HG03460 (cell line): ENCODE data around the gene ATP8B1.
"Not testable (repeated sequence)": the region's sequence is repeated elsewhere in the genome, so short reads cannot be mapped to it uniquely, and the experiment has no call there.

Experiments
- ATAC-seq: cut with Tn5 transposase; IDR thresholded peaks from one replicate; pipeline ENCODE4 v1.9.1; 2021; ENCODE audit not compliant: unreplicated experiment

The ATP8B1 gene

DNA sequence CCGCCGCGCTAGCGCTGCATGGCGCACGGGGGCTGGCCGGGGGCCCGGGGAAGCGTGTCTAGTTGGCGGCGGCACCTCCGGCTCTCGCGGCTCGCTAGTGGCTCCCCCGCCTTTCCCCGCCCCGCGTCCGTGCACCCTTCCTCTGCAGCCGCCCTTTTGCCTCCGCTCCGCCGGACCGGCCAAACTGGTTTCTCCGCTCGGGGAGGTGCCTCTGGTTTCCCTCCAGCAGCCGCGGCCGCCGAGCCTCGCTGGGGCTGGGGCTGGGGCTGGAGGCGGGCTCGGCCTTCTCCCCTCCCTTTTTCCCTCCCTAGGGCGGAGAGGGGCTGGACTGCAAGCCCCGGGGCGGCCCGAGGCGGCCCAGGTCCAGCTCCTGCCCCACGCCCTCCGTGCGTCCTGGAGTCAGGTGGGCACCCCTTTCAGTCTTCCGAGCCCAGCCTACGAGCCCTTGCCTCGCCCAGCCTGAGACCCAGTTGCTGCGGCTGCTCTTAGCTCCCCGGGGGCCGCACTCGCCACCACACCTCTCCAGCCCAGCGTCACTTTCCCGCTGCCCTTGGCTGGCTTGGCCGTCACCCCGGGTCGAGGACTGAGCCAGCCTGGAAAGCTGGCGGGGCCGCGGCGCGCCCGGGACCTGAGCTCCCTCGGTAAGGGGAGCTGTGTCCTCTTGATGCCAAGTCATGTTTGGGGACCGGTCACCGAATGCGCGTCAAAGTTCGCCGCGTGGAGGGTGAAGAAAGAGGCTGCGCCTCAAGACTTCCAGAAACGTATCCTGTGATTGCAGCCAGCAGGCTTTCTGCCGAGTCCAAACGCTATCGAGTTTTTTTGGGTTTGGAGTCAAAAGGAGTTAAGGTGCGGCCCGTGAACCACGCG is at the start of gene ATP8B1:
Gene ATP8B1 (minus strand): TSS at position 213 of the 867 bp plus-strand sequence. CDS start 71,508 bp downstream, outside the sequence.
- peak; percentile 46 for ATAC-seq

DNA sequence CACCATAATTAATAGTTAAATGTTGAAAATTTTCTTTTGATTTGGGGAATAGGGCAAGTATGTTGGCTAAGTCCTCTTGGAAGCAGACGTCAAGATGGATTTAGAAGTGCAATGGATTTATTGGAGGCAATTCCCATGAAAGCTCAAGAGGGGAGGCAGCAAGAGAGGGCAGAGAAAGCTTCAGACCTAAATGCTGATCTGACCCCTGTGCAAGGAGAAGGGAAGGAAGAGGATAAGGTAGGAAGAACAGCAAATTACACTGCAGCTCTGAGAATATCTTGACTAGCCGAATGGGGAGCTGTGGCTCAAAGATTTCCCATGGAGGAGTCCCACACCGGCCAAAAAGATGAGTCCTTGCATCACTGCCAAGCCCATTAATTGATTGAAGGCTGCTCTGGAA is 46.9 kb upstream of the ATP8B1 start:
- ATAC-seq, result no peak

DNA sequence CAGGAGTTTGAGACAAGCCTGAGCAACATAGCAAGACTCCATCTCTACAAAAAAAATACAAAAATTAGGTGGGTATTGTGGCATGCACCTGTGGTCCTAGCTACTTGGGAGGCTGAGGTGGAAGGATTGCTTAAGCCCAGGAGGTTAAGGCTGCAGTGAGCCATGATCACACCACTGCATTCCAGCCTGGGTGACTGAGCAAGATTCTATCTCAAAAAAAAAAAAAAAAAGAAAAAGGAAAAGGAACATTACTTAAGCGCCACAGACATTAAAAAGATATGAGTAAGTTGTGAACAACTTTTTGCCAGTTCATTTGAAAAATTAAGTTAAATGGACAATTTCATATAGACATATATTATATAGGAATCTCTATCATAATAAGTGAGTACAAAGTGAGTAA is 45.3 kb upstream of the ATP8B1 start:
- not testable (repeated sequence) for ATAC-seq

DNA sequence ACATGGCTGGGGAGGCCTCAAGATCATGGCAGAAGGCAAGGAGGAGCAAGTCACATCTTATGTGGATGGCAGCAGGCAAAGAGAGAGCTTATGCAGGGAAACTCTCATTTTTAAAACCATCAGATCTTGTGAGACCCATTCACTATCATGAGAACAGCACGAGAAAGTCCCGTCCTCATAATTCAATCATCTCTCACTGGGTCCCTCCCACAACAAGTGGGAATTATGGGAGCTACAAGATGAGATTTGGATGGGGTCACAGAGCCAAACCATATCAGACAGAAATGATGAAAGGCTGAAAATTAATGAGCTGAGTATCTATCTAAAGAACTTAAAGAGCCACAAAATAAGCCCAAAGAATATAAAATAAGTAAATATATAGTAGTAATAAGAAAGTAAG is 44.3 kb upstream of the ATP8B1 start:
- not testable (repeated sequence) for ATAC-seq

DNA sequence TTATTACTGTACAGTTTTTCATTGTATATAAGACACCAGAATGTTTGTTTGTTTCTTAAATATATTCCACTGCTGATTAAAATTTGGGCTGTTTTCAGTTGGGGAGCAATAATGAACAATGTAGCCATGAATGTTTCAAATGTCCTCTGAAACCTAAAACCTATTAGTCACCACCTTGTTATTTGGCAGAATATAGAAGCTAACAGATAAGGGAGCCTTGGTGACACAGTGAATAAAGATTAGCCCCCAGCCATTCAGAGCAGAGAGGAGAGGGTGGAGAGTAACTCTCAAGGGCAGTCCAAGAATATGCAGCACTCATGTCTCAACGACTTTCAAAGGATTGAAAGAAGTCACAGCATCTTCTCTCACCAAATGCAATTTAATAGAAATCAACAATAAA is 43.1 kb upstream of the ATP8B1 start:
- ATAC-seq, result no peak

DNA sequence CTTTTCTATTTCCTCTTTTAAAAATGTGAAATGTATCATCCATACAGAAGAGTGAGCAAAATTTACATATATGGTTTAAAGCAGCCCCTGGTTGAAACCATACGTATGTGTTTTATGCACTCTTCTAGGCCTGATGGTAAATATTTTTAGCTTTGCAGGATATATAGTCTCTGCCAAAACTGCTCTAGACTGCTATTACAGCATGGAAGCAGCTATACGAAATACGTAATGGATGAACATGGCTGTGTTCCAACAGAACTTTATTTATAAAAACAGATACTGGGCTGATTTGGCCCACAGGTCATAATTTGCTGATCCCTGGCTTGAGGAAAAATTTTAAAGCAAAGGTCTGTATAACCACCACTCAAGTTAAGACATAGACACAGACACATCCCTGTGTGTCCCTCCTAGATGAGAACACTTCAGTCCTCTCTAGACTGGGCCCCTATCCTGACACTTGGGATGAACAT is 42.5 kb upstream of the ATP8B1 start:
- no peak for ATAC-seq

DNA sequence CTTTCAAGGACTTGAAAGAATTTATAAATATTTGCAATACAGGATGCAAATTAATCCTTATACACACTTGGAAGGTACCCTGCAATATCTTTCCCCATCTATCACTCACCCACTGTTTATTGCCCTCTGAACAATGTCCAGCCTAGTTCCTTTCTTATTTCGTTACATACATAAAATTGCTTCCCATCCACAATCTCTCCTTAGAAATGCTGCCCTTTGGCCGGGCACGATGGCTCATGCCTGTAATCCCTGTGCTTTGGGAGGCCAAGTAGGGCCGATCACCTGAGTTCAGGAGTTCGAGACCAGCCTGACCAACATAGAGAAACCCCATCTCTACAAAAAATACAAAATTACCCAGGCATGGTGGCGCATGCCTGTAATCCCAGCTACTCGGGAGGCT is 41.2 kb upstream of the ATP8B1 start:
- no peak for ATAC-seq

DNA sequence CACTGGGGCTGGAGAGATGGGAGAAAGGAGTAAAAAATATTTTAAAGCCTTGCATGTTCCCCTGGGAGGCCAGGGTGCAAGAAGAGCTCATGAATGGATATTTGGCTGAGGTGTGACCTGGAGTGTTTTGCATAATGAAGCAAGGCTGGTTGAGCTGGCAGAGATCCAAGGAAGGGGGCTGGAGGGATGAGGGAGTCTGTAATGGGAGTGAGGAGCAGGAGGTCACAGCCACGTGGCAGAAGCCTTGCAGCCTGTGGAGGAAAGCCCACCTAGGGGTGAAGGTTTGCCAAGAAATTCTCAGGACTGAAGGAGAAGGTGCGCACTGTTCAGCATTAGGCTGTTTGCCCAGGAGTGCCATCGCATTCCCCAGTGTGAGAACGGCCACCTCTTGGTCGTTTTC is 40.3 kb upstream of the ATP8B1 start:
- ATAC-seq, result no peak

DNA sequence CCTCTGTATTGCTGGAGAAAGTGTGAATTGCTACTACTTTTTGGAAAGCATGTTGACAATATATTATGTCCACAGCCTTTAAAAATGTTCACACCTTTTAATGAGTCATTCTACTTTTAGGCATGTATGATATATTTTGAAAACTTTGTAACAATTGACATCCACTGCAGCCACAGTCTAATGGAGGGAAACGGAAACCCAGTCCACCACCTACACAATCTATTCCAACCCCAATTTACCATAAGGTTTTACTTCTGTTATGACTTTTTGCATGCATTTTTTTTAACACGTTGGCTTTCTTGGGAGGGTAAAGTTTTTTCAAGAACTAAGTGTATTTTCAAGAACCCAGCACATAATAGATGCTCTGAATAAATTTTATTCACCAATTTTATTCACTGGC is 38.5 kb upstream of the ATP8B1 start:
- peak; percentile 42 for ATAC-seq

DNA sequence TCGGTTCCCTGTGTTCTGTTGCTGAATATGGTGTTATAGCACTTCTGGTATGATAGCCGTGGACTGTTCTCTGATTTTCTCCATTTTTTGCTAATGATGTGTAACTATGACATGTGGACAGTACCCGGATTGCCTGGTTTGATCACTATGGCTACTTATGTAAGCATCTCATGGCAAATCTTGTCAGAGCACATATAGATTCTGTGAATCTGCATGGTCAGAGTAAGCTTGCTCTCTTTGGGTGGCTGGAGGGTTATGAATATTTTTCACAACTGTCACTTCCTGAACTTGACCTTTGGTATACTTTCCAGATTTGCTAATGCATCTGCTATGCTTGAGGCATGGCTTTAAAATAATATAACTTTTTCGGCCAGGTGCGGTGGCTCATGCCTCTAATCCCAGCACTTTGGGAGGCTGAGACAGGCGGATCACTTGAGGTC is 36.8 kb upstream of the ATP8B1 start:
- no peak for ATAC-seq

DNA sequence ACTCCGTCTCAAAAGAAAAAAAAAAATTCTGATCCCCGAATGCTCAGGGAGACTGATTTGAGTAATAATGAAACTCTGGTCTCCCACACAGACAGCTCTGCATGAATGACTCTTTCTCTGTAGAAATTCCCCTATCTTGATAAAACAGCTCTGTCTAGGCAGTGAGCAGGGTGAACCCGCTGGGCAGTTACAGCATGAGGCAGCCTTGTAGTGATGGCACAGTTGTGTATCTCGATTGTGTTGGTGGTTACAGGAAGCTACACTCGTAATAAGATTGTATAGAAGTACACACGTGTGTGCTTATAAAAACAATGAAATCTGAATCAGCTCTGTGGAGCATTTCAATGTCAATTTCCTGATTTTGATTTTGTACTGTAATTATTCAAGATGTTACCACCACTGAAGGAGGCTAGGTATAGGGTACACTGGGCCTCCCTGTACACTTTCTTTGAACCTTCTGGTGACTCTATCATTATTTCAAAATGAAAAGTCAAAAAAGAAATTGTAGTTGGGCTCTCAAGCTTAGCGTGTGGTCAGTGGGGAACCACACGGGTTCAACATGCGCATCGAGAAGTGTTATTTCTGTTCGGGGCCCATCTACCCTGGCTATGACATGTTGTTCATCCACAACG is 34.9 kb upstream of the ATP8B1 start:
- ATAC-seq, result peak; percentile 83

DNA sequence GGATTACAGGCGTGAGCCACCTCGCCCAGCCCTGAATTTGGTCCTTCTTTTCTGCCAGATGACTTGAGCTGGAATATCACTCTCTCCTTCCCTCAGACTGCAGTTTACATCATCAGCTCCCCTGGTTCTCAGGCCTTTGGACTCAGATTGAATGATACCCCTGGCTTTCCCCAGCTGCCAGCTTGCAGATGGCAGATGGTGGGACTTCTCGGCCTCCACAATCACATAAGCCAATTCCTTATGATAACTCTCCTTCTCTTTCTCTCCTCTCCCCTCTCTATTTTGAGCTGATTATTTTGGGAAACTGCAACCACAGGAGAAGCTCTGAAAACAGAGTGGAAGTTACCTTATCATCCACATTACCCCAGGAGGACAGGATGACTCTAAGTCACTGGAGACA is 33.4 kb upstream of the ATP8B1 start:
- ATAC-seq, result no peak

DNA sequence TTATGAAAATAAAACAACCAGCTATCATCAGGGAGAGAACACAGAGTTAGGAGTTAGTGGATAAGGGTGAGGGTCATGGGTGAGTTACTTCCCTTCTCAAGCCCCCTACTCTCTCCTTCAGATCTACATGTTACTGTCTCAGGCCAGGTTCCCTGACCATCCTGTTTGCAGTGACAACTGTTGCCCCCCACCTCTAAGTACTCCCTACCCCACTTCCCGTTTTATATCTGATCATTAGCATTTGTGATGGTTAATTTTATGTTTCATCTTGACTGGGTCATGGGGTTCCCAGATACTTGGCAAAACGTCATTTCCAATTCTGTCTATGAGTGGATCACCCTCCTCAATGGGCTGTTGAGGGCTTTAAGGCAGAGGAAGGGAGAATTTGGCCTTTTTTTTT is 32.8 kb upstream of the ATP8B1 start:
- ATAC-seq, result no peak

DNA sequence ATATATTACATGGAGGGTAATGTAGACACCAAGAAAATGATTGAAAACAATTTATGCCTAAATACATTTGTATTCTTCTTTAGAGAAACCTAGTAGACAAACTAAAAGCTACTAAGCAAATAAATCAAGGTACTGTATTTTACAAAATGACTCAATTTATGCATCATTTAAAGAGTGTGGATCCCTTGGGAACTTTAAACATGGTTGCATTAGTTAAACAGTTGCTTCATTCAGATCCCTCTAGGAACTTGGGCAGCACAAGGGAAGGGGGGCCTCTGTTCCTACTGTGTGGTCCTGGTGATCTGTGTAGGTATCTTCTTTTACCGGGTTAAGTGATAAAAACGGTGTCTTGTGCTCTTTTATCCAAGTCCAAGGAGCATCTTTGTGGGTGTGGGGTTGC is 31.5 kb upstream of the ATP8B1 start:
- no peak for ATAC-seq

DNA sequence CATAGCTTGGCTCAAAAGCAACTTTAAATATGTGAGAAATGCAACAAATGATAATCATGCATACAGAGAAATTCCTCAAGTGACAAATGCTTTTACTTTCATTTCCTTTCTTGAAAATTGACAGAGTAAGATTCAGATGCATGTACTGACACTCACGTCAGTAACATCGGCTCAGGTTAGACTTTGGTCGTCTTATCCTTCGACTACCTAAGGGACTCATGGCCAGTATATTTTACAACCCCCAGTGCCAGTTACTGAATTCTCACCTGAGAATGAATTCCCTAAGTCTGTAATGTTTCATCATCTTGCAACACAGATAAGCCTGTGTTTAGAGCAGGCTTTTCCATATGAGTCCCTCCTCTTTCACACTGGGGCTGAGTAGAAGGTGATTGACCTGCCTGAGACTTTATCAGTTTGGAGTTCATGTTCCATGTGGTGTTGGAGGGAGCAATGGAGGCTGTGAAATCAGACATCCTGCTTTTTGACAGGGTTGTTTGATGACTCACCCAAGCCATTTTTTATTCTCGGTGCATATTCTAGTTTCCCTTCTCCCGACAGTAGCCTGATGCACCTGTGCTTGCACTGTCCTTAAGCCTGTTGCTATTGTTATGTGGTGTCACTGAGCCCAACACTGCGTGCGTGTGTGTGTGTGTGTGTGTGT is 30.5 kb upstream of the ATP8B1 start:
- ATAC-seq, result peak; percentile 47

DNA sequence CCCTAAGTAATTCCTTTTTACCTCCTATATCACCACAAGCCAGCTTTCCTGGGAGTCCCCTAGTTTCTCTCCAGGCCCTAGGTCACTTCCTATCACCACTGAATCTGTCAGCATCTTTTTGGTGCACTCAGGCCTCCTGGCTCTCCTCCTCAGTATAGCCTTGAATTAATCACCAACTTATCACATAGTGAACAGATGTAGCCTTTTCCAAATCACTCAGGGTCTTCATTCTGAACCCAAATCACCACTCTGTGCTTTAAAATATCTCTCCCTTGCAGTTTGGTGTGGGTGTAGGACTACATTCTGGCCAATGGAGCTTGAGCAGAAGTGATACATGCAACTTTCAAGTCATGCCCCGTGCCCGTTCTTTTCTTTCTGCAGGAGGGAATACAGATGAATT is 29.6 kb upstream of the ATP8B1 start:
- no peak for ATAC-seq

DNA sequence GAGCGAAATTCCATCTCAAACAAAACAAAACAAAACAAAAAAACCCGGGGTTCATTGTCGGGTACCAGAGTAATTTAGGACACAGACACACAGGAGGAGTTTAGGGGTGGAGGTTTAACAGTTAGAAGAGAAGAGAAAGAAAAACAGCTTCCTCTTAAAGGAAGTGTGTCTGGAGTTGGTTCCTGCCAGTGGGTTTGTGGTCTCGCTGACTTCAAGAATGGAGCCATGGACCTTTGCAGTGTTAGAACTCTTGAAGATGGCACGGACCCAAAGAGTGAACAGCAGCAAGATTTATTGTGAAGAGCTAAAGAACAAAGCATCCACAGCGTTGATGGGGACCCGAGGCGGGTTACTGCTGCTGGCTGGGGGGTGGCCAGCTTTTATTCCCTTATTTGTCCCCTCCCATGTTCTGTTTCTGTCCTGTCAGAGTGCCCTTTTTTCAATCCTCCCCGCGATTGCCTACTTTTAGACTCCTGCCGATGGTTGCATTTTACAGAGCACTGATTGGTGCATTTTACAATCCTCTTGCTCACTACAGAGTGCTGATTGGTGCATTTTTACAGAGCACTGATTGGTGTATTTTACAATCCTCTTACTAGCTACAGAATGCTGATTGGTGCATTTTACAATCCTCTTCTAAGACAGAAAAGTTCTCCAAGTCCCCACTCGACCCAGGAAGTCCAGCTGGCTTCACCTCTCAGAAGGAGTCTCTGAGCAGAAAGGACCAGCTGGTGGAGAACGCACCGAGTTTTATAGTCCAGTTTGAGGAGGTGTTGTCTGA is 28.7 kb upstream of the ATP8B1 start:
- ATAC-seq, result no peak

DNA sequence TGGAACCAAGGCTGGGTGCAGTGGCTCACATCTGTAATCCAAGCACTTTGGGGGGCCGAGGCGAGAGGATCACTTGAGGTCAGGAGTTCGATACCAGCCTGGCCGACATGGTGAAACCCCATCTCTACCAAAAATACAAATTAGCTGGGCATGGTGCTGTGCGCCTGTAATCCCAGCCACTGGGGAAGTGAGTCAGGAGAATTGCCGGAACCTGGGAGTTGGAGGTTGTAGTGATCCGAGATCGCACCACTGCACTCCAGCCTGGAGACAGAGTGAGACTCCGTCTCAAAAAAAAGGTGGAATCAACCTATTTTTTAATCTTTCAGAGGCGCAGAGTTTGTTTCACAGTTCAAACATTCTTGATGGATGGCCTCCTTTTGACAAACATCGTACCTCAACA is 24.5 kb upstream of the ATP8B1 start:
- ATAC-seq, result no peak

DNA sequence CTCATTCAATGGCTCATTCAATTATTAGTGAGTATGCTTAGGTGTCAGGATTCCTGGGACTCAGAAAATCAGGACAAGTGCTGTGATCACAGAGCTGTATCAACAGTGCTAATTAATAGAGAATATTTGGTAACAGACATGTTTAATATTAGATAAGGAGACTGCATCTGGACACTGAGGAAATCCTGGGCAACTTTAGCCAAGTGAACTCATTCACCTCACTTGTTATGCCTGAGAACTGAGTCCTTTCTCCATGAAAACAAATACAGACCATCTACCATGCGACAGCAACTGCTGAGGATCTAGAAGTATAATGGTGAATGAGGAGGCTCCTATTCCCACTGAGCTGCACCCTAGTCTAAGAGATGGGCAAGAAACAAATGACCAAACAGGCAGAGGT is 23.1 kb upstream of the ATP8B1 start:
- ATAC-seq, result no peak

DNA sequence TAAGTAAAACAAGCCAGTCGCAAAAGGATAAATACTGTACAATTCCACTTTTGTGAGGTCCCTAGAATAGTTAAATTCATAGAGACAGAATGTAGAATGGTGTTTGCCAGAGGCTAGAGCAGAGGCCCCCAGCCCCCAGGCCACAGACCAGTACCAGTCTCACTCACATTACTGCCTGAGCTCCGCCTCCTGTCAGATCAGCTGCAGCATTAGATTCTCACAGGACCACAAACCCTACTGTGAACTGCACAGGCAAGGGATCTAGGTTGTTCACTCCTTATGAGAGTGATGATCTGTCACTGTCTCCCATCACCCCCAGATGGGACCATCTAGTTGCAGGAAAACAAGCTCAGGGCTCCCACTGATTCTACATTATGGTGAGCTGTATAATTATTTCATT is 17.5 kb upstream of the ATP8B1 start:
- not testable (repeated sequence) for ATAC-seq
